H9 (cell line): ENCODE measurements around the gene EPS15. TPM values are rescaled to one million over a fixed set of nuclear protein-coding genes. Genes with fewer than 3 reads are reported as not detected.
A peak's percentile ranks its signal among the peaks of the same experiment; 100 is the strongest.

Experiments used
- DNase-seq: peaks from one replicate; pipeline ENCODE4 v3.0.0-alpha.2; 2017
- H2AFZ ChIP-seq: one replicate; pipeline ENCODE4 v1.6.1; 2013; ENCODE audit warnings: mild to moderate bottlenecking, low read length, control low read depth, moderate library complexity
- H2AK5ac ChIP-seq: 2 replicates; pipeline ENCODE4 v1.6.1; 2013; ENCODE audit warnings: low read length, control low read depth, mixed read lengths; ENCODE audit not compliant: insufficient read length
- H2BK120ac ChIP-seq: one replicate; pipeline ENCODE4 v1.6.1; 2013; ENCODE audit warnings: low read depth, mild to moderate bottlenecking, low read length, control low read depth, inconsistent platforms; ENCODE audit not compliant: poor library complexity, severe bottlenecking
- H2BK12ac ChIP-seq: 2 replicates; pipeline ENCODE4 v1.6.1; 2013; ENCODE audit warnings: low read length, control low read depth, mixed read lengths, low read depth; ENCODE audit not compliant: insufficient read length
- H2BK15ac ChIP-seq: 2 replicates; pipeline ENCODE4 v1.6.1; 2013; ENCODE audit warnings: low read depth, low read length, control low read depth
- H2BK20ac ChIP-seq: one replicate; pipeline ENCODE4 v1.6.1; 2013; ENCODE audit warnings: low read depth, mild to moderate bottlenecking, low read length, control low read depth, inconsistent platforms; ENCODE audit not compliant: poor library complexity, severe bottlenecking
- H2BK5ac ChIP-seq: 2 replicates; pipeline ENCODE4 v1.6.1; 2013; ENCODE audit warnings: low read length, control low read depth, mixed read lengths; ENCODE audit not compliant: insufficient read length
- H3K14ac ChIP-seq: 2 replicates; pipeline ENCODE4 v1.6.1; 2013; ENCODE audit warnings: low read length, control low read depth; ENCODE audit not compliant: insufficient read depth
- H3K18ac ChIP-seq: 2 replicates; pipeline ENCODE4 v1.6.1; 2013; ENCODE audit warnings: low read depth, mild to moderate bottlenecking, mixed read lengths, low read length, control low read depth; ENCODE audit not compliant: insufficient read length
- H3K23ac ChIP-seq: 2 replicates; pipeline ENCODE4 v1.6.1; 2013; ENCODE audit warnings: low read length, control low read depth, mixed read lengths, low read depth; ENCODE audit not compliant: insufficient read length
- H3K23me2 ChIP-seq: 2 replicates; pipeline ENCODE4 v1.6.1; 2013; ENCODE audit warnings: low read depth, mild to moderate bottlenecking, mixed read lengths, low read length, control low read depth; ENCODE audit not compliant: insufficient read length, poor library complexity, severe bottlenecking
- H3K27ac ChIP-seq: 2 replicates; pipeline ENCODE4 v1.5.1; 2013; ENCODE audit warnings: low read length, control low read depth, mixed read lengths, low read depth; ENCODE audit not compliant: insufficient read length
- H3K27me3 ChIP-seq: 2 replicates; pipeline ENCODE4 v1.6.1; 2013; ENCODE audit warnings: low read length, control low read depth, inconsistent platforms; ENCODE audit not compliant: insufficient read depth
- H3K4ac ChIP-seq: 2 replicates; pipeline ENCODE4 v1.6.1; 2013; ENCODE audit warnings: low read depth, mild to moderate bottlenecking, control low read depth, inconsistent platforms, low read length, moderate library complexity
- H3K4me1 ChIP-seq: 2 replicates; pipeline ENCODE4 v1.6.1; 2013; ENCODE audit warnings: low read length, control low read depth, inconsistent platforms; ENCODE audit not compliant: insufficient read depth
- H3K4me2 ChIP-seq: 2 replicates; pipeline ENCODE4 v1.6.1; 2013; ENCODE audit warnings: low read length, control low read depth, mixed read lengths; ENCODE audit not compliant: insufficient read length, insufficient read depth
- H3K56ac ChIP-seq: 2 replicates; pipeline ENCODE4 v1.6.1; 2013; ENCODE audit warnings: low read depth, mild to moderate bottlenecking, mixed read lengths, low read length, control low read depth; ENCODE audit not compliant: insufficient read length
- H3K79me1 ChIP-seq: 2 replicates; pipeline ENCODE4 v1.6.1; 2013; ENCODE audit warnings: low read depth, mild to moderate bottlenecking, moderate library complexity, low read length, control low read depth, inconsistent platforms; ENCODE audit not compliant: insufficient read depth, poor library complexity, severe bottlenecking
- H3K79me2 ChIP-seq: 2 replicates; pipeline ENCODE4 v1.6.1; 2013; ENCODE audit warnings: low read length, control low read depth, inconsistent platforms; ENCODE audit not compliant: insufficient read depth
- H3K9ac ChIP-seq: 2 replicates; pipeline ENCODE4 v1.6.1; 2013; ENCODE audit warnings: low read length, control low read depth, mixed read lengths; ENCODE audit not compliant: insufficient read length; ENCODE audit errors: extremely low read depth
- H3K9me3 ChIP-seq: one replicate; pipeline ENCODE4 v1.6.1; 2013; ENCODE audit warnings: low read depth, low read length, inconsistent platforms; ENCODE audit not compliant: control insufficient read depth
- H3T11ph ChIP-seq: one replicate; pipeline ENCODE4 v1.6.1; 2013; ENCODE audit warnings: mild to moderate bottlenecking, low read length, control low read depth, inconsistent platforms
- H4K20me1 ChIP-seq: one replicate; pipeline ENCODE4 v1.6.1; 2013; ENCODE audit not compliant: control insufficient read depth, insufficient read length, insufficient read depth
- H4K5ac ChIP-seq: 2 replicates; pipeline ENCODE4 v1.6.1; 2013; ENCODE audit warnings: low read depth, mild to moderate bottlenecking, mixed read lengths, low read length, control low read depth; ENCODE audit not compliant: insufficient read length
- H4K8ac ChIP-seq: replicated peaks from 2 replicates; pipeline ENCODE4 v1.6.1; 2013; ENCODE audit warnings: low read length, control low read depth, mixed read lengths, low read depth; ENCODE audit not compliant: insufficient read length
- H4K91ac ChIP-seq: 2 replicates; pipeline ENCODE4 v1.6.1; 2013; ENCODE audit warnings: low read depth, mild to moderate bottlenecking, moderate library complexity, mixed read lengths, low read length, control low read depth; ENCODE audit not compliant: insufficient read length
- H3K27ac Mint-ChIP-seq, 3 experiments: 2 replicates in 2 of 3; 3 replicates in 1 of 3; pipeline ENCODE4 v1.8.0; 2020 to 2021; ENCODE audit warnings: mixed read lengths in 3 of 3, mild to moderate bottlenecking in 1 of 3, moderate library complexity in 1 of 3
- H3K27me3 Mint-ChIP-seq: 2 replicates; pipeline ENCODE4 v1.8.0; 2021; ENCODE audit warnings: low read depth, mild to moderate bottlenecking, moderate library complexity, mixed read lengths
- H3K36me3 Mint-ChIP-seq, 3 experiments: 2 replicates in 2 of 3; 3 replicates in 1 of 3; pipeline ENCODE4 v1.8.0; 2020 to 2021; ENCODE audit warnings: low read depth in 3 of 3, mixed read lengths in 3 of 3; ENCODE audit not compliant: insufficient read depth in 1 of 3
- H3K4me1 Mint-ChIP-seq, 2 experiments: 2 replicates each; pipeline ENCODE4 v1.8.0; 2020; ENCODE audit warnings: mixed read lengths in 2 of 2
- H3K4me3 Mint-ChIP-seq, 2 experiments: 2 replicates in 1 of 2; 3 replicates in 1 of 2; pipeline ENCODE4 v1.8.0; 2020 to 2021; ENCODE audit warnings: mild to moderate bottlenecking in 2 of 2, mixed read lengths in 2 of 2, moderate library complexity in 1 of 2
- H3K9me3 Mint-ChIP-seq, 2 experiments: 2 replicates in 1 of 2; 3 replicates in 1 of 2; pipeline ENCODE4 v1.8.0; 2020; ENCODE audit warnings: mild to moderate bottlenecking in 2 of 2, mixed read lengths in 2 of 2, moderate library complexity in 1 of 2
- WGBS: extraction: QIAGEN DNeasy Blood & Tissue Kit; methylation state at CpG from one replicate; pipeline ENCODE4 v1.1.7; 2013; ENCODE audit warnings: missing lambda C conversion rate, low lambda C conversion rate, mixed read lengths; ENCODE audit not compliant: insufficient read length; ENCODE audit errors: extremely low coverage; 5-methylcytosine and 5-hydroxymethylcytosine counted together
- total RNA-seq: library from RNA; stranded (reverse); gene quantifications from 2 replicates; pipeline ENCODE4 v1.2.1, GENCODE V29; 2021
- TF ChIP-seq, protein P1 (sequence below): fragments of 200-600 bp; sonication (generic); conservative IDR thresholded peaks from 3 replicates; pipeline ENCODE4 v1.8.0; 2021; ENCODE audit warnings: antibody characterized with exemption, mild to moderate bottlenecking

Gene EPS15
- total RNA-seq, 1 experiment from 2014 or later = 44.1 TPM

DNA sequence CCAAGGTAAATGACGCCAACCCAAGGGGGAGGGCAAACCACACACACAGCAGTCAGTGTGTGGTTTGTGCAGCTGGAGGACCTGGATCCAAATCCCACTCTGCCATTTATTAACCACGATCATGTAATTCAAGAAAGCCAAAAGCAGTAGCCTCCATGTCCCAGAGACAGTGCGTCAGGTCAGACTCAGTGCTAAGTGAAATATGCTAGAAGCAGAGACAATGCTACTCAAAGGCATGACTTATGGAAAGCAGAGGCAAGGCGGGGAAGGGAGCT, 202.3 kb downstream of the EPS15 start:
- WGBS = no CpG with 5 or more reads among the region's 4 CpGs
- H3K4ac ChIP-seq = no peak overlapping the region
- no peaks in the 10 kb centered on the region for H3K27me3 ChIP-seq
- H2BK20ac ChIP-seq = no peak overlapping the region
- Mint-ChIP-seq H3K4me1 (peaks cover 16 to 22% of the 10 kb centered on the region in 2 experiments), H3K27me3 (no peaks in the 10 kb centered on the region), H3K9me3 (no peaks in the 10 kb centered on the region), H3K27ac (peak overlapping the region in 1 of 3 experiments; percentile 63; a peak in 4 of 7 replicates), H3K36me3 (no peaks in the 10 kb centered on the region), H3K4me3 (no peak overlapping the region)
- no peak overlapping the region for H2BK15ac ChIP-seq
- no peak for DNase-seq
- no peaks in the 10 kb centered on the region for H3K79me2 ChIP-seq
- no peak overlapping the region for H3K9ac ChIP-seq
- no peak overlapping the region for H3K56ac ChIP-seq
- no peak overlapping the region for H4K91ac ChIP-seq
- H4K5ac ChIP-seq = no peak overlapping the region
- H3K27ac ChIP-seq = no peak overlapping the region
- H2BK12ac ChIP-seq = no peak overlapping the region
- TF ChIP-seq, protein P1, sequence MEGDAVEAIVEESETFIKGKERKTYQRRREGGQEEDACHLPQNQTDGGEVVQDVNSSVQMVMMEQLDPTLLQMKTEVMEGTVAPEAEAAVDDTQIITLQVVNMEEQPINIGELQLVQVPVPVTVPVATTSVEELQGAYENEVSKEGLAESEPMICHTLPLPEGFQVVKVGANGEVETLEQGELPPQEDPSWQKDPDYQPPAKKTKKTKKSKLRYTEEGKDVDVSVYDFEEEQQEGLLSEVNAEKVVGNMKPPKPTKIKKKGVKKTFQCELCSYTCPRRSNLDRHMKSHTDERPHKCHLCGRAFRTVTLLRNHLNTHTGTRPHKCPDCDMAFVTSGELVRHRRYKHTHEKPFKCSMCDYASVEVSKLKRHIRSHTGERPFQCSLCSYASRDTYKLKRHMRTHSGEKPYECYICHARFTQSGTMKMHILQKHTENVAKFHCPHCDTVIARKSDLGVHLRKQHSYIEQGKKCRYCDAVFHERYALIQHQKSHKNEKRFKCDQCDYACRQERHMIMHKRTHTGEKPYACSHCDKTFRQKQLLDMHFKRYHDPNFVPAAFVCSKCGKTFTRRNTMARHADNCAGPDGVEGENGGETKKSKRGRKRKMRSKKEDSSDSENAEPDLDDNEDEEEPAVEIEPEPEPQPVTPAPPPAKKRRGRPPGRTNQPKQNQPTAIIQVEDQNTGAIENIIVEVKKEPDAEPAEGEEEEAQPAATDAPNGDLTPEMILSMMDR = no peak
- H2AFZ ChIP-seq = no peak overlapping the region
- H3K14ac ChIP-seq = no peak overlapping the region
- H3K18ac ChIP-seq = no peak overlapping the region
- no peak overlapping the region for H3K4me2 ChIP-seq
- no peaks in the 10 kb centered on the region for H4K20me1 ChIP-seq
- no peak overlapping the region for H2BK5ac ChIP-seq
- H3K23me2 ChIP-seq = no peaks in the 10 kb centered on the region
- no peak overlapping the region for H4K8ac ChIP-seq
- H3K9me3 ChIP-seq = no peaks in the 10 kb centered on the region
- no peak overlapping the region for H3K23ac ChIP-seq
- H3K79me1 ChIP-seq = no peaks in the 10 kb centered on the region
- H3K4me1 ChIP-seq = no peaks in the 10 kb centered on the region
- H2AK5ac ChIP-seq = no peak overlapping the region
- H3T11ph ChIP-seq = no peak overlapping the region
- no peak overlapping the region for H2BK120ac ChIP-seq
